H1 (cell line): ENCODE results near the gene MIOX. TPM values are rescaled to one million over a fixed set of nuclear protein-coding genes. Genes with fewer than 3 reads are reported as not detected.

Source experiments
- ASH2L ChIP-seq: fragments of 200-600, 300-600 bp; sonication (generic); IDR thresholded peaks from one replicate; pipeline ENCODE4 v1.7.1; 2017; ENCODE audit warnings: low read length
- KDM4A ChIP-seq: IDR thresholded peaks from one replicate; pipeline ENCODE4 v1.7.1; 2012; ENCODE audit warnings: low read depth, mild to moderate bottlenecking, moderate library complexity, low read length, inconsistent platforms; ENCODE audit not compliant: severe bottlenecking
- RAD21 ChIP-seq, 2 experiments: IDR thresholded peaks in 1 of 2; conservative IDR thresholded peaks in 1 of 2; 2 replicates each; pipeline ENCODE4 v1.6.1; 2011; ENCODE audit warnings: low read depth in 2 of 2, low read length in 2 of 2, improper control_type of control experiment in 1 of 2, inconsistent platforms in 1 of 2, mild to moderate bottlenecking in 1 of 2, moderate library complexity in 1 of 2
- RBBP5 ChIP-seq: IDR thresholded peaks from 2 replicates; pipeline ENCODE4 v1.7.1; 2012; ENCODE audit warnings: low read depth, mild to moderate bottlenecking, inconsistent platforms, low read length, moderate library complexity, borderline replicate concordance
- SP2 ChIP-seq: IDR thresholded peaks from 2 replicates; pipeline ENCODE4 v1.6.1; 2012; ENCODE audit warnings: mild to moderate bottlenecking, low read length, inconsistent platforms
- TEAD4 ChIP-seq: IDR thresholded peaks from 2 replicates; pipeline ENCODE4 v1.6.1; 2012; ENCODE audit warnings: low read depth, low read length, inconsistent platforms, mixed read lengths
- USF2 ChIP-seq: IDR thresholded peaks from 2 replicates; pipeline ENCODE4 v1.6.1; 2011; ENCODE audit warnings: low read length, improper control_type of control experiment
- polyA plus RNA-seq, 7 experiments: library from polyadenylated mRNA; depleted of rRNA in 3 of 7; stranded (reverse) in 5 of 7; unstranded in 2 of 7; fragments of >200 nt in 5 of 7; fragments of 200-250 nt in 2 of 7; gene quantifications; 1 replicate in 5 of 7; 2 replicates in 1 of 7; 4 replicates in 1 of 7; pipeline versions ENCODE4 v1.2.1 to v1.2.3, GENCODE V29; 2011 to 2013; ENCODE audit warnings: missing spikeins in 2 of 7, mixed read lengths in 2 of 7
- total RNA-seq: library from RNA; stranded (reverse); fragmentation: NEBNext Ultra II Directional; extraction: Animal tissue kit (Norgen Biotek cat#: 25700); gene quantifications from 2 replicates; pipeline ENCODE4 v1.2.1, GENCODE V29; 2021
- TF ChIP-seq, protein P1 (sequence below): fragments of 300-600 bp; sonication (generic); IDR thresholded peaks from 2 replicates; pipeline ENCODE4 v1.7.1; 2012; ENCODE audit warnings: low read length, moderate library complexity, mild to moderate bottlenecking, inconsistent platforms; ENCODE audit not compliant: insufficient replicate concordance

Gene MIOX
- total and polyA plus RNA-seq, 2 of the 8 experiments (the other 6 are each of a cell fraction or from before 2014, with no cell fraction given) = 0.30 to 0.32 TPM

- TF ChIP-seq, protein P1, sequence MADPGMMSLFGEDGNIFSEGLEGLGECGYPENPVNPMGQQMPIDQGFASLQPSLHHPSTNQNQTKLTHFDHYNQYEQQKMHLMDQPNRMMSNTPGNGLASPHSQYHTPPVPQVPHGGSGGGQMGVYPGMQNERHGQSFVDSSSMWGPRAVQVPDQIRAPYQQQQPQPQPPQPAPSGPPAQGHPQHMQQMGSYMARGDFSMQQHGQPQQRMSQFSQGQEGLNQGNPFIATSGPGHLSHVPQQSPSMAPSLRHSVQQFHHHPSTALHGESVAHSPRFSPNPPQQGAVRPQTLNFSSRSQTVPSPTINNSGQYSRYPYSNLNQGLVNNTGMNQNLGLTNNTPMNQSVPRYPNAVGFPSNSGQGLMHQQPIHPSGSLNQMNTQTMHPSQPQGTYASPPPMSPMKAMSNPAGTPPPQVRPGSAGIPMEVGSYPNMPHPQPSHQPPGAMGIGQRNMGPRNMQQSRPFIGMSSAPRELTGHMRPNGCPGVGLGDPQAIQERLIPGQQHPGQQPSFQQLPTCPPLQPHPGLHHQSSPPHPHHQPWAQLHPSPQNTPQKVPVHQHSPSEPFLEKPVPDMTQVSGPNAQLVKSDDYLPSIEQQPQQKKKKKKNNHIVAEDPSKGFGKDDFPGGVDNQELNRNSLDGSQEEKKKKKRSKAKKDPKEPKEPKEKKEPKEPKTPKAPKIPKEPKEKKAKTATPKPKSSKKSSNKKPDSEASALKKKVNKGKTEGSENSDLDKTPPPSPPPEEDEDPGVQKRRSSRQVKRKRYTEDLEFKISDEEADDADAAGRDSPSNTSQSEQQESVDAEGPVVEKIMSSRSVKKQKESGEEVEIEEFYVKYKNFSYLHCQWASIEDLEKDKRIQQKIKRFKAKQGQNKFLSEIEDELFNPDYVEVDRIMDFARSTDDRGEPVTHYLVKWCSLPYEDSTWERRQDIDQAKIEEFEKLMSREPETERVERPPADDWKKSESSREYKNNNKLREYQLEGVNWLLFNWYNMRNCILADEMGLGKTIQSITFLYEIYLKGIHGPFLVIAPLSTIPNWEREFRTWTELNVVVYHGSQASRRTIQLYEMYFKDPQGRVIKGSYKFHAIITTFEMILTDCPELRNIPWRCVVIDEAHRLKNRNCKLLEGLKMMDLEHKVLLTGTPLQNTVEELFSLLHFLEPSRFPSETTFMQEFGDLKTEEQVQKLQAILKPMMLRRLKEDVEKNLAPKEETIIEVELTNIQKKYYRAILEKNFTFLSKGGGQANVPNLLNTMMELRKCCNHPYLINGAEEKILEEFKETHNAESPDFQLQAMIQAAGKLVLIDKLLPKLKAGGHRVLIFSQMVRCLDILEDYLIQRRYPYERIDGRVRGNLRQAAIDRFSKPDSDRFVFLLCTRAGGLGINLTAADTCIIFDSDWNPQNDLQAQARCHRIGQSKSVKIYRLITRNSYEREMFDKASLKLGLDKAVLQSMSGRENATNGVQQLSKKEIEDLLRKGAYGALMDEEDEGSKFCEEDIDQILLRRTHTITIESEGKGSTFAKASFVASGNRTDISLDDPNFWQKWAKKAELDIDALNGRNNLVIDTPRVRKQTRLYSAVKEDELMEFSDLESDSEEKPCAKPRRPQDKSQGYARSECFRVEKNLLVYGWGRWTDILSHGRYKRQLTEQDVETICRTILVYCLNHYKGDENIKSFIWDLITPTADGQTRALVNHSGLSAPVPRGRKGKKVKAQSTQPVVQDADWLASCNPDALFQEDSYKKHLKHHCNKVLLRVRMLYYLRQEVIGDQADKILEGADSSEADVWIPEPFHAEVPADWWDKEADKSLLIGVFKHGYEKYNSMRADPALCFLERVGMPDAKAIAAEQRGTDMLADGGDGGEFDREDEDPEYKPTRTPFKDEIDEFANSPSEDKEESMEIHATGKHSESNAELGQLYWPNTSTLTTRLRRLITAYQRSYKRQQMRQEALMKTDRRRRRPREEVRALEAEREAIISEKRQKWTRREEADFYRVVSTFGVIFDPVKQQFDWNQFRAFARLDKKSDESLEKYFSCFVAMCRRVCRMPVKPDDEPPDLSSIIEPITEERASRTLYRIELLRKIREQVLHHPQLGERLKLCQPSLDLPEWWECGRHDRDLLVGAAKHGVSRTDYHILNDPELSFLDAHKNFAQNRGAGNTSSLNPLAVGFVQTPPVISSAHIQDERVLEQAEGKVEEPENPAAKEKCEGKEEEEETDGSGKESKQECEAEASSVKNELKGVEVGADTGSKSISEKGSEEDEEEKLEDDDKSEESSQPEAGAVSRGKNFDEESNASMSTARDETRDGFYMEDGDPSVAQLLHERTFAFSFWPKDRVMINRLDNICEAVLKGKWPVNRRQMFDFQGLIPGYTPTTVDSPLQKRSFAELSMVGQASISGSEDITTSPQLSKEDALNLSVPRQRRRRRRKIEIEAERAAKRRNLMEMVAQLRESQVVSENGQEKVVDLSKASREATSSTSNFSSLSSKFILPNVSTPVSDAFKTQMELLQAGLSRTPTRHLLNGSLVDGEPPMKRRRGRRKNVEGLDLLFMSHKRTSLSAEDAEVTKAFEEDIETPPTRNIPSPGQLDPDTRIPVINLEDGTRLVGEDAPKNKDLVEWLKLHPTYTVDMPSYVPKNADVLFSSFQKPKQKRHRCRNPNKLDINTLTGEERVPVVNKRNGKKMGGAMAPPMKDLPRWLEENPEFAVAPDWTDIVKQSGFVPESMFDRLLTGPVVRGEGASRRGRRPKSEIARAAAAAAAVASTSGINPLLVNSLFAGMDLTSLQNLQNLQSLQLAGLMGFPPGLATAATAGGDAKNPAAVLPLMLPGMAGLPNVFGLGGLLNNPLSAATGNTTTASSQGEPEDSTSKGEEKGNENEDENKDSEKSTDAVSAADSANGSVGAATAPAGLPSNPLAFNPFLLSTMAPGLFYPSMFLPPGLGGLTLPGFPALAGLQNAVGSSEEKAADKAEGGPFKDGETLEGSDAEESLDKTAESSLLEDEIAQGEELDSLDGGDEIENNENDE = no peak
- TF ChIP-seq RBBP5 (no peak), ASH2L (peak; percentile 18), KDM4A (peak; percentile 50), USF2 (no peak), SP2 (no peak), RAD21 (IDR thresholded peaks at IDR 0.05 in 1 of 2, conservative IDR thresholded peaks at IDR 0.05 in 1 of 2; ENCODE audit: low read depth in 2 of 2, low read length in 2 of 2) (no peak), TEAD4 (no peak)
These were observed 39.1 kb downstream of the MIOX start (continued) for GRCh38 chr22:50525858-50526107.
